Lung (tissue), 12 donors: Measurements from ENCODE around the gene FAM222A. TPM values are rescaled to one million over a fixed set of nuclear protein-coding genes. Genes with fewer than 3 reads are reported as not detected.

Source experiments
- ATAC-seq: fragments of 200-7000 bp; cut with Tn5 transposase; one replicate; pipeline ENCODE4 v1.9.1; 2020; ENCODE audit warnings: moderate number of reproducible peaks; ENCODE audit not compliant: insufficient read depth, low FRiP score
- DNase-seq, 3 donors: peaks; one replicate each; pipeline ENCODE4 v3.0.0-alpha.2; 2013 to 2017
- H3K27ac ChIP-seq, 2 donors: one replicate each; pipeline ENCODE4 v1.5.1; 2013; ENCODE audit warnings: mild to moderate bottlenecking in 2 of 2, moderate library complexity in 2 of 2, control low read depth in 1 of 2, inconsistent platforms in 1 of 2, low read depth in 1 of 2, low read length in 1 of 2
- H3K27me3 ChIP-seq, 3 donors: one replicate each; pipeline ENCODE4 v1.5.1; 2013; ENCODE audit warnings: low read length in 2 of 3; ENCODE audit not compliant: control insufficient read depth in 3 of 3, insufficient read depth in 3 of 3
- H3K36me3 ChIP-seq, 4 donors: one replicate each; pipeline ENCODE4 v1.5.1; 2013; ENCODE audit warnings: low read length in 4 of 4, mild to moderate bottlenecking in 1 of 4, moderate library complexity in 1 of 4; ENCODE audit not compliant: control insufficient read depth in 4 of 4, insufficient read depth in 4 of 4
- H3K4me1 ChIP-seq, 5 donors: one replicate each; pipeline ENCODE4 v1.5.1; 2013; ENCODE audit warnings: low read length in 5 of 5, mild to moderate bottlenecking in 2 of 5, moderate library complexity in 1 of 5; ENCODE audit not compliant: control insufficient read depth in 5 of 5, insufficient read depth in 5 of 5
- H3K4me3 ChIP-seq: one replicate; pipeline ENCODE4 v1.5.1; 2013; ENCODE audit warnings: mild to moderate bottlenecking, control low read depth, moderate library complexity
- H3K9ac ChIP-seq, 2 donors: one replicate each; pipeline ENCODE4 v1.5.1; 2013; ENCODE audit warnings: low read length in 2 of 2, control low read depth in 1 of 2; ENCODE audit not compliant: insufficient read depth in 1 of 2
- H3K9me3 ChIP-seq, 4 donors: one replicate each; pipeline ENCODE4 v1.5.1; 2013; ENCODE audit warnings: low read length in 3 of 4, mild to moderate bottlenecking in 1 of 4, moderate library complexity in 1 of 4; ENCODE audit not compliant: control insufficient read depth in 4 of 4, insufficient read depth in 3 of 4
- CTCF ChIP-seq: IDR thresholded peaks from 2 replicates; pipeline ENCODE4 v1.5.1; 2012; ENCODE audit warnings: mild to moderate bottlenecking; ENCODE audit errors: control extremely low read depth, extremely low read depth
- WGBS, 2 donors: extraction: QIAGEN DNeasy Blood & Tissue Kit; methylation state at CpG; one replicate each; pipeline ENCODE4 v1.1.7; 2013; 5-methylcytosine and 5-hydroxymethylcytosine counted together
- polyA plus RNA-seq, 2 donors: library from polyadenylated mRNA; stranded (reverse); fragments of 200-250 nt; gene quantifications; one replicate each; pipeline ENCODE4 v1.2.1, GENCODE V29; 2013
- total RNA-seq, 2 donors: library from RNA; depleted of rRNA in 1 of 2; stranded (reverse); fragments of >200 nt in 1 of 2; gene quantifications; one replicate each; pipeline ENCODE4 v1.2.1, GENCODE V29; 2014 to 2021
- donor health status: control.
- donor health status: control.
- donor health status: Bipolar disorder and iron deficiency.
- donor health status: healthy.
- donor health status: DM: yes; HTN: yes; CAD: no.

FAM222A gene
- total and polyA plus RNA-seq, 4 donors = 0.28 to 2.6 (median 1.1) TPM

- Histone ChIP-seq H3K27ac (no peak overlapping the region), H3K4me1 (peaks cover 0 to 36% (median 16%) of the 10 kb centered on the region in 5 donors), H3K27me3 (peaks cover 0 to 21% (median 15%) of the 10 kb centered on the region in 3 donors), H3K9ac (no peak overlapping the region), H3K4me3 (no peak overlapping the region), H3K9me3 (no peaks in the 10 kb centered on the region), H3K36me3 (no peaks in the 10 kb centered on the region)
- DNase-seq (no peak), ATAC-seq (no peak)
- WGBS, 2 donors = 20% methylated on average over 35 to 37 of the region's 37 CpGs
- TF ChIP-seq CTCF = no peak
Observed at GRCh38 chr12:109711596-109712461, 1.8 kb upstream of the FAM222A start.

GRCh38 chr12:109714141-109714912 is 702 bp downstream of the FAM222A start:
- H3K27ac ChIP-seq = peak overlapping the region in 1 of 2 donors; percentile 43
- ATAC-seq (peak; percentile 1), DNase-seq (peak; percentile 69 to 75 (median 75))
- peak overlapping the region; percentile 66 for H3K4me3 ChIP-seq
- TF ChIP-seq CTCF = no peak
- H3K27me3 ChIP-seq = peaks cover 0 to 31% (median 19%) of the 10 kb centered on the region in 3 donors
- no peaks in the 10 kb centered on the region for H3K36me3 ChIP-seq
- 1 to 2% methylated on average over 68 to 96 of the region's 96 CpGs for WGBS, 2 donors
- no peak overlapping the region for H3K9ac ChIP-seq
- H3K9me3 ChIP-seq = no peaks in the 10 kb centered on the region
- peaks cover 0 to 41% (median 16%) of the 10 kb centered on the region in 5 donors for H3K4me1 ChIP-seq

- DNase-seq = no peak
- WGBS, 2 donors = 24 to 30% methylated on average over 13 of the region's 13 CpGs
- no peak overlapping the region for H3K9ac ChIP-seq
Observed at GRCh38 chr12:109714913-109715244, 1.3 kb downstream of the FAM222A start.

More at GRCh38 chr12:109714913-109715244, 1.3 kb downstream of the FAM222A start:
- Histone ChIP-seq H3K4me3 (peak overlapping the region; percentile 66), H3K36me3 (no peaks in the 10 kb centered on the region), H3K27me3 (peaks cover 0 to 31% (median 19%) of the 10 kb centered on the region in 3 donors), H3K4me1 (peaks cover 0 to 46% (median 17%) of the 10 kb centered on the region in 5 donors), H3K27ac (no peak overlapping the region), H3K9me3 (no peaks in the 10 kb centered on the region)
- no peak for ATAC-seq
- no peak for TF ChIP-seq CTCF
